T follicular helper cell (primary cell): ENCODE measurements around the gene AQP11.

Experiments used
- DNase-seq: peaks from one replicate; pipeline ENCODE4 v3.0.0-alpha.2; 2020; ENCODE audit warnings: low read depth

AQP11 gene

DNA sequence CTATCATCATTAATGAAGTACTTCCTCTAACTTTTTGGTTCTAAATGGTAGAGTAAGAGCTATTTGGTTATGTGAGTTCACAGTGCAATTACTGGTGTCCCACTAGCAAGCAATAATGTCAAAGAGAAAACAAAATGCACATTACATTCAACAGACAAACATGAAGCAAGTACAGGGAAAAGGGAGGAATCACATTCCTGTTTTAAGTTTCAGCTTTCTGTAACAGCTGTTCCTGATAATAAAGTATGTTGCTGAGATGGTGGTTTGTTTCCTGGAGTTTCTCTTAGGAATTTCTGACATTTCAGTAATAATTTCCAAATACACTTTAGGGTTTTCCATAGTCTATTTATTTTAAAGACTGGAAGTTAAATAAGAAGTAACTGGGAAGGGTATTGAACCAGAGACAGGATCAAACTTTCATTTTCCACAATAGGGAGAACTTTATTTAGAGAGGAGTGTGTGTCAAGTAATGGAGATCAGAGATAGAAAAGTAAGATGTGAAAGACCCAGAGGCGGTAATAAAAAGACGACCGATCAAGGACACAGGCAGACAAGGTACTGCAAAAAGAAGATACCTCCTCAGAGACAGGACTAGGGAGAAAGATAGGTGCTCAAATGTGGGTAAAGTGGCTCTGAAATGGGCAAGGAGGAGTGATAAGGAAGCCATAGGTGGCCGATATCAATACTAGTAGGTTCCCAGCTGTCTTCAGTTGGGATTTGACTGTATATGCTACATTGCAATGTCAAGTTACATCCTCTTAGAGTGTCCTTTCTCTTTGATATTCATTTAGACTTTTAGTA, 68.7 kb downstream of the AQP11 start:
- no peak for DNase-seq
